ENCODE data around the gene ATG7.
"Not testable (repeated sequence)": the region's sequence is repeated elsewhere in the genome, so short reads cannot be mapped to it uniquely, and the experiment has no call there.

Gene ATG7

DNA sequence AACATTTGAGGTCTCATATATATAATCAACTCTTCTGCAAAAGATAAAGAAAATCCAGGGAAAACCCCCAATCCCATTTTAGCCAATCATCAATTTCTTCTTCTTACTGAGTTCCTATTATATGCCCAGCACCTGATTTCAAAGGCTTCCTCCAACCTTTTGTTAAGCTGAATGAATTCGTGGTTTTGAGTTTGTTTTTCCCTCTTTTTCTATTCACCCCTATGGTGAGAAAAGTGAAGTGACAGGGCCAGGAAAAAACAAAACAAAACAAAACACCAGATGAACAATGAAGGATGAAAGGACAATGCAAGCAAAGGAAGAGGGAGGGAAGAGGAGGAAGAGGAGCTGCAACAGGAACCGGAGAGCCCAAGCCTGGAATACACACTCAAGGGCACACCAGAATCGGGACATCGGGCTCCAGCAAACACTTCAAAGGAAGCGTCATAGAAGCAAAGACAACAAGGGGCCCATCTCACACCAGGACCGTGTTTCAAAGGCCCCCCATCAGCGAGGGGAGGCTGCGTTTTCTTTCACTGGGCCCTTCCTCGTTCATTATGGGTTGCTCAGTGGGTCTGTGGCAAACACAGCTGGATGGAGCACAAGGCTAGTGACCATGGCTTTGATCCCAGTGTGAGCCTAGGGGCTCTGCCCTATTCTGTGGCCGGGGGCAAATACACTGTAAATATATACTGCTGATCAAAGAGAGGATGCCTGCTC lies 321.3 kb downstream of the ATG7 start:
- TF ChIP-seq MYC (IDR thresholded peaks at IDR 0.05; ENCODE audit: low read depth, low read length) = no peak
- DNase-seq (ENCODE audit: low read depth) = no peak
- H3K4me3 ChIP-seq (ENCODE audit: low read depth, low read length) = no peak overlapping the region

DNA sequence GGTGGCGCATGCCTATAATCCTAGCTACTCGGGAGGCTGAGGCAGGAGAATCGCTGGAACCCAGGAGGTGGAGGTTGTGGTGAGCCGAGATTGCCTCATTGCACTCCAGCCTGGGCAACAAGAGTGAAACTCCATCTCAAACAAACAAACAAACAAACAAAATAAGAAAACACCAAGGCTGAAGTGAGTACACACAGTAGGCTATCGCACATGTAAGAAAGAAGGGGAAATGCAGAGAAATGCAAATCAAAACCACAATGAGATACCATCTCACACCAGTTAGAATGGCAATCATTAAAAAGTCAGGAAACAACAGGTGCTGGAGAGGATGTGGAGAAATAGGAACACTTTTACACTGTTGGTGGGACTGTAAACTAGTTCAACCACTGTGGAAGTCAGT lies 322.8 kb downstream of the ATG7 start:
- not testable (repeated sequence) for DNase-seq (ENCODE audit: low read depth); H3K4me3 ChIP-seq (ENCODE audit: low read depth, low read length)

DNA sequence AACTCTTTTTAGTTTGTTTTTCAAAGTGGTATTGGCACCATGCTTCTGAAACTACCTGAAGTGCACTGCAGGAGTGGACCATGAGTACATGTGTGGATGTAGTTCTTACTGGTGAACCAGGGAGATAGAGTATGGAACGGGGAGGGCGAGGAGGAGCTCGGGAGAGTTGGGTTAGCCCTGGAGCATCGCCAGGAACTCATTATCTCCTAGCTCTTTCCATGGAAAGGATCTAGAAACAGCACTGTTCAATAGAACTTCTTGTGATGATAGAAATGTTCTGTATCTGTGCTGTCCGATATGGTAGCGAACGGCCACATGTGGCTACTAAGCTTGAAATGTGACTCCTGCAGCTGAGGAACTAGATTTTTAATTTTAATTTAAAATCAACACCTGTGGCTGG lies 324.2 kb downstream of the ATG7 start:
- no peak for DNase-seq (ENCODE audit: low read depth)
- TF ChIP-seq, protein P1, sequence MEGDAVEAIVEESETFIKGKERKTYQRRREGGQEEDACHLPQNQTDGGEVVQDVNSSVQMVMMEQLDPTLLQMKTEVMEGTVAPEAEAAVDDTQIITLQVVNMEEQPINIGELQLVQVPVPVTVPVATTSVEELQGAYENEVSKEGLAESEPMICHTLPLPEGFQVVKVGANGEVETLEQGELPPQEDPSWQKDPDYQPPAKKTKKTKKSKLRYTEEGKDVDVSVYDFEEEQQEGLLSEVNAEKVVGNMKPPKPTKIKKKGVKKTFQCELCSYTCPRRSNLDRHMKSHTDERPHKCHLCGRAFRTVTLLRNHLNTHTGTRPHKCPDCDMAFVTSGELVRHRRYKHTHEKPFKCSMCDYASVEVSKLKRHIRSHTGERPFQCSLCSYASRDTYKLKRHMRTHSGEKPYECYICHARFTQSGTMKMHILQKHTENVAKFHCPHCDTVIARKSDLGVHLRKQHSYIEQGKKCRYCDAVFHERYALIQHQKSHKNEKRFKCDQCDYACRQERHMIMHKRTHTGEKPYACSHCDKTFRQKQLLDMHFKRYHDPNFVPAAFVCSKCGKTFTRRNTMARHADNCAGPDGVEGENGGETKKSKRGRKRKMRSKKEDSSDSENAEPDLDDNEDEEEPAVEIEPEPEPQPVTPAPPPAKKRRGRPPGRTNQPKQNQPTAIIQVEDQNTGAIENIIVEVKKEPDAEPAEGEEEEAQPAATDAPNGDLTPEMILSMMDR (IDR thresholded peaks at IDR 0.05; ENCODE audit: low read depth, low read length) = no peak
- TF ChIP-seq, protein P2, sequence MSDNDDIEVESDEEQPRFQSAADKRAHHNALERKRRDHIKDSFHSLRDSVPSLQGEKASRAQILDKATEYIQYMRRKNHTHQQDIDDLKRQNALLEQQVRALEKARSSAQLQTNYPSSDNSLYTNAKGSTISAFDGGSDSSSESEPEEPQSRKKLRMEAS (IDR thresholded peaks at IDR 0.05; ENCODE audit: low read depth, low read length) = no peak
- TF ChIP-seq MYC (IDR thresholded peaks at IDR 0.05; ENCODE audit: low read depth, low read length) (no peak), POLR2A (IDR thresholded peaks at IDR 0.05; ENCODE audit: extremely low read depth, insufficient read length) (no peak)
- no peak overlapping the region for H3K4me3 ChIP-seq (ENCODE audit: low read depth, low read length)

DNA sequence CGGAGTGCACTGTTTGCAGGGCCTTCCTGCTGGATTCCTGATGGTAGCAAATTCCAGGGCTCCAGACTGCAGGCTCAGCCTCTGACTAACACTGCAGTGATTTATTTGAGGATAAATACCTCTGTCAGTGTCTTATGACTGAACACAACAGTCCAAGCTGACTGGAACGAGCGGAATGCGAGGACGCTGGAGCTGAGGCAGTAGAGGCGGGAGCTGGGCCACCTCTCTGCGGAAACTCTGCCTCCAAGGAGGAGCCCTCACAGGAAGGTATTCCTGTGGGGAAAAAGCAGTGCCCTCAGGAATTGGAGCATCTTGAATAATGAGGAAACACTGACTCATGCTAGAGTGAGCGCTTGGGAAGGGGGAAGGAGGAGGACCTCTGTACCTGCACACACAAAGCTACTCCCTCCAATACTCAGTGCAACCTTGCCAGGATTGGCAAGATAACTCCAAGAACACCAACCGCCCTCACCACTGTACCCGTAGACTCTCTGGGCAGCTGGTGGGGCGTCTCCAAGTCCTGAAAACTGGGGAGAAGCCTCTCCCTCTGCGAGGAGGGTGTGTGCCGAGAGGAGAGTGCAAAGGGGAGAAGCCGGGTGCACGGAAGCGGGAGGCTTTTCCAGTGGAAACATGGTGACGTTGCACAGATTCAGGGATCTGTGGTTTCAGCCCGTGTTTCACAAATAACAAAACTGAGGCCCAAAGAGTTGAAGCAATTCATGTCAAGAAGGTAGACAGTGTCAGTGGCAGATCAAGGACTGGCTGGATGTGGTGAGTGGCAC lies 328.5 kb downstream of the ATG7 start:
- no peak for DNase-seq (ENCODE audit: low read depth)

DNA sequence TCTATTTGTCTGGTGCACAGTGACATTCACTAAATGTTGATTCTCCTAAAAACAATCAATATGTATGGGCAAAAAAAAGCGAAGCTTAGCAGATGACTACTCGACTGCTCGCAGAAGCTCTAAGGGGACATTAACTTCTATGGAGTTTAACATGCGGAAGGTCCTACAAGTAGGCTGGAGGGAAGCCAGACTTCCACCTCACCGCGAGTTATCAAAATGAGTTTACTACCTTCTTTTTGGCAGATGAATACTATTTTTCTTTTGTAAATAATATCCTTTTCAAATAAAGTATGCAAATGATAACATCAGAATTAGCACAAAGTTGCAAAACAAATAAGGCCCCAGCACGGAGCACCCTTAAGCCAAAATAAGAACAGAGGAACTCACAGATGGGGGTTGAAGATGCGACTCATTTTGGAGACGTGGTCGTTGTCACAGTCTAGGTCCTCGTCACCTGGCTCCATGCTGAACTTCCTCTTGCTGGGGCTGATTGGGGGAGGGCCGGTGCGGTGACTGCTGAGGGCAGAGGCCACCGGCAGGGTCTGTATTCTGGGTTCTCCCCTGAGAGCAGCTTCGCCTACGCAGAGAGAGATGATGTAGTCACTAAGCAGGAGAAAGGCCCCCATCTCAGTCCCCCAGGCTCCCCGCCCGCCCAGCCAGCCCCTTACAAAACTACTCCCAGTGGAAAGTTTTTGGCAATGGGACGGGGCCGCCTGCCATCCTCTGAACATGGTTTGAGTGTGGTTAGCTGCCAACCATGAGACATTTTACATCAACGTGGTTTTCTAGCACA lies 329.4 kb downstream of the ATG7 start:
- no peak overlapping the region for H3K4me3 ChIP-seq (ENCODE audit: low read depth, low read length)
- DNase-seq (ENCODE audit: low read depth) = peak; percentile 85
- TF ChIP-seq, protein P1 (IDR thresholded peaks at IDR 0.05; ENCODE audit: low read depth, low read length) = no peak
- TF ChIP-seq POLR2A (IDR thresholded peaks at IDR 0.05; ENCODE audit: extremely low read depth, insufficient read length) (no peak), MYC (IDR thresholded peaks at IDR 0.05; ENCODE audit: low read depth, low read length) (no peak)
- TF ChIP-seq, protein P2 (IDR thresholded peaks at IDR 0.05; ENCODE audit: low read depth, low read length) = no peak

More for the DNA sequence above, 328.5 kb downstream of the ATG7 start:
- no peak overlapping the region for H3K4me3 ChIP-seq (ENCODE audit: low read depth, low read length)
- TF ChIP-seq POLR2A (IDR thresholded peaks at IDR 0.05; ENCODE audit: extremely low read depth, insufficient read length) = no peak
- TF ChIP-seq MYC (IDR thresholded peaks at IDR 0.05; ENCODE audit: low read depth, low read length) = no peak
- TF ChIP-seq, protein P2 (IDR thresholded peaks at IDR 0.05; ENCODE audit: low read depth, low read length) = no peak
- TF ChIP-seq, protein P1 (IDR thresholded peaks at IDR 0.05; ENCODE audit: low read depth, low read length) = no peak

DNA sequence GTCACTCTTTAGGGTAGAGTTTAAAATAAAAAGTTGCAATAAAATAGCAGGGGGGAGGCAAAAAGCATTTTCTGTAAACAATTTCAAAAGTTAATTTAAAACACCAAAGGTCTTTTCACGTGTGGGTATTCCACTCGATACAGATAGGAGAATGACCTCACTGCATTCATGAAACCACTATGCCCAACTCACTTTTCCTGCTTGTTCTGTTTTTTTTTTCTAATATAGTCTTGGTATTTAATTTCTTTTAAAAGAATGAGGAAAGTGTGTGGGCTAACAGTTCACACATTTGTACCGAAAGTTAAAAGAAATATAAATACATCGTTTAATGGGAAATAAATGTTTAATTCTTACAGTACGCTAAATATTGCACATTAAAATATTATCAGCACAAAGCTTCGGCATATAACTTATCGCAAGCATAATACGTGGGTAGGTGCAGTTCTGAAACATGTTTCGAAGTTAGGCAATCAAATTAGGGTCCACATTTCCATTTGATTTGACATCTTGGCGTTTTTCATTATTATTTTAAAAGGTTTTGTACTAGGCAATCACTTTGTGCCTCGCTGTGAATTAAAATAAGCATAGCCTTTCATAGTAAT lies 330.1 kb downstream of the ATG7 start:
- no peak for TF ChIP-seq POLR2A (IDR thresholded peaks at IDR 0.05; ENCODE audit: extremely low read depth, insufficient read length)
- TF ChIP-seq, protein P2 (IDR thresholded peaks at IDR 0.05; ENCODE audit: low read depth, low read length) = no peak
- TF ChIP-seq, protein P1 (IDR thresholded peaks at IDR 0.05; ENCODE audit: low read depth, low read length) = no peak
- DNase-seq (ENCODE audit: low read depth) = no peak
- H3K4me3 ChIP-seq (ENCODE audit: low read depth, low read length) = no peak overlapping the region

All from NB4 (cell line).